Neural cell (in vitro differentiated cells): Measurements from ENCODE around the gene VEPH1. TPM values are rescaled to one million over a fixed set of nuclear protein-coding genes. Genes with fewer than 3 reads are reported as not detected.

Experiments
- H2AFZ ChIP-seq: fragments of 200-600, 300-800 bp; sonication (generic), shearing (Covaris generic); 2 replicates; pipeline ENCODE4 v1.6.0; 2014; ENCODE audit warnings: low read depth, mild to moderate bottlenecking, antibody characterized with exemption, low read length, moderate library complexity
- H3F3A ChIP-seq: fragments of 200-600 bp; shearing (Covaris generic); 2 replicates; pipeline ENCODE4 v1.6.1; 2016; ENCODE audit warnings: mild to moderate bottlenecking, moderate library complexity, mixed read lengths, antibody characterized with exemption, low read length; ENCODE audit not compliant: insufficient read depth, poor library complexity, severe bottlenecking
- H3K27ac ChIP-seq: fragments of 200-600, 300-800 bp; sonication (generic), shearing (Covaris generic); 2 replicates; pipeline ENCODE4 v1.5.1; 2014; ENCODE audit warnings: mild to moderate bottlenecking, low read length, moderate library complexity
- H3K27me3 ChIP-seq: fragments of 300-800, 200-600 bp; sonication (generic), shearing (Covaris generic); 2 replicates; pipeline ENCODE4 v1.6.0; 2014; ENCODE audit warnings: mild to moderate bottlenecking, low read depth, low read length, moderate library complexity; ENCODE audit not compliant: insufficient read depth
- H3K36me3 ChIP-seq: fragments of 300-800, 200-600 bp; sonication (generic), shearing (Covaris generic); 2 replicates; pipeline ENCODE4 v1.5.1; 2014; ENCODE audit warnings: mild to moderate bottlenecking, antibody characterized with exemption, low read length, moderate library complexity; ENCODE audit not compliant: insufficient read depth
- H3K4me2 ChIP-seq: fragments of 300-800, 200-600 bp; sonication (generic), shearing (Covaris generic); 2 replicates; pipeline ENCODE4 v1.6.0; 2014; ENCODE audit warnings: mild to moderate bottlenecking, low read length
- H3K4me3 ChIP-seq: fragments of 300-800, 200-600 bp; sonication (generic), shearing (Covaris generic); 2 replicates; pipeline ENCODE4 v1.5.1; 2014; ENCODE audit warnings: mild to moderate bottlenecking, low read length, moderate library complexity
- H3K79me2 ChIP-seq: fragments of 200-600 bp; shearing (Covaris generic); replicated peaks from 2 replicates; pipeline ENCODE4 v1.6.0; 2014; ENCODE audit warnings: mild to moderate bottlenecking, low read length, moderate library complexity; ENCODE audit not compliant: insufficient read depth
- H3K9ac ChIP-seq: fragments of 300-800, 200-600 bp; sonication (generic), shearing (Covaris generic); 2 replicates; pipeline ENCODE4 v1.6.1; 2016; ENCODE audit warnings: mild to moderate bottlenecking, low read length, mixed read lengths
- H3K9me2 ChIP-seq: fragments of 200-600 bp; shearing (Covaris generic); 2 replicates; pipeline ENCODE4 v1.6.1; 2016; ENCODE audit warnings: mild to moderate bottlenecking, low read length, mixed read lengths; ENCODE audit not compliant: insufficient read depth
- H3K9me3 ChIP-seq: fragments of 200-600, 300-800 bp; sonication (generic), shearing (Covaris generic); 2 replicates; pipeline ENCODE4 v1.6.1; 2016; ENCODE audit warnings: mild to moderate bottlenecking, mixed run types, low read length, moderate library complexity, mixed read lengths
- H4K20me1 ChIP-seq: fragments of 200-600 bp; shearing (Covaris generic); 2 replicates; pipeline ENCODE4 v1.6.1; 2016; ENCODE audit warnings: mild to moderate bottlenecking, mixed run types; ENCODE audit not compliant: insufficient read depth
- EP300 ChIP-seq: fragments of 450-650 bp; conservative IDR thresholded peaks from 2 replicates; pipeline ENCODE4 v1.6.1; 2014; ENCODE audit warnings: antibody characterized with exemption, mild to moderate bottlenecking, moderate library complexity; ENCODE audit not compliant: poor library complexity, severe bottlenecking
- EZH2 ChIP-seq: fragments of 200-600, 300-800 bp; shearing (Covaris generic), sonication (generic); IDR thresholded peaks from 2 replicates; pipeline ENCODE4 v1.6.1; 2014; ENCODE audit warnings: antibody characterized with exemption, low read length, borderline replicate concordance, mild to moderate bottlenecking; ENCODE audit not compliant: insufficient read depth, poor library complexity, severe bottlenecking
- MXI1 ChIP-seq: fragments of 450-650 bp; conservative IDR thresholded peaks from 2 replicates; pipeline ENCODE4 v1.6.1; 2014; ENCODE audit warnings: antibody characterized with exemption, mild to moderate bottlenecking; ENCODE audit not compliant: poor library complexity, severe bottlenecking
- POLR2AphosphoS5 ChIP-seq: IDR thresholded peaks from 2 replicates; pipeline ENCODE4 v1.6.1; 2012
- RAD21 ChIP-seq: fragments of 450-650 bp; conservative IDR thresholded peaks from 2 replicates; pipeline ENCODE4 v1.6.1; 2014; ENCODE audit warnings: antibody characterized with exemption, mild to moderate bottlenecking, moderate library complexity
- SMC3 ChIP-seq: fragments of 450-650 bp; conservative IDR thresholded peaks from 2 replicates; pipeline ENCODE4 v1.6.1; 2014; ENCODE audit warnings: antibody characterized with exemption, mild to moderate bottlenecking, moderate library complexity; ENCODE audit not compliant: poor library complexity
- TAF1 ChIP-seq: IDR thresholded peaks from 2 replicates; pipeline ENCODE4 v1.6.1; 2012; ENCODE audit warnings: low read depth
- polyA plus RNA-seq: library from polyadenylated mRNA; depleted of rRNA; stranded (reverse); fragments of >200 nt; gene quantifications from 2 replicates; pipeline ENCODE4 v1.2.3, GENCODE V29; 2014
- TF ChIP-seq, protein P1 (sequence below): IDR thresholded peaks from 2 replicates; pipeline ENCODE4 v1.6.1; 2012; ENCODE audit warnings: borderline replicate concordance
- TF ChIP-seq, protein P2 (sequence below): fragments of 450-650 bp; IDR thresholded peaks from 2 replicates; pipeline ENCODE4 v1.5.1; 2014; ENCODE audit warnings: antibody characterized with exemption, mild to moderate bottlenecking, moderate library complexity; ENCODE audit not compliant: poor library complexity, severe bottlenecking

Gene VEPH1
- polyA plus RNA-seq, 1 donor from 2014 or later = 0.89 TPM

DNA sequence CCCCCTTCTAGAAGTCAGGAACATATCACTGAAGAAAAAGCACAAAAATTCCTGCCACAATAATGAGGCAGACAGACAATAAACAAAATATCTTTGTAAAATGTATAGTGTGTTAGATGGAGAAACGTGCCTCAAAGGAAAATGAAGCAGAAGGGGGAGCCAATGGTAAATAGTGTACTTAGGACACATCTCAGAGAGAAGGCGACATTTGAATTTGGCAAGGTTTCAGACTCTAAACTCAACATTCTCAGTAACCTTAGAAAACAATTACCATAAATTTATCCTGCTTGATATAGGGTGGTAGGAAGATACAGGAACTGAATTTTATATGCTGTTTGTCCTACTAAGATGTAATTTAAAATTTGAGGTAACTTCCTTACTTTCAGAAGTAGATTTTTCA lies 119.2 kb downstream of the VEPH1 start:
- no peak overlapping the region for H3K4me2 ChIP-seq
- H3K79me2 ChIP-seq = no peaks in the 10 kb centered on the region
- H3K9ac ChIP-seq = no peak overlapping the region
- H4K20me1 ChIP-seq = no peaks in the 10 kb centered on the region
- no peaks in the 10 kb centered on the region for H3K9me2 ChIP-seq
- H3K36me3 ChIP-seq = no peaks in the 10 kb centered on the region
- H2AFZ ChIP-seq = no peak overlapping the region
- no peaks in the 10 kb centered on the region for H3K27me3 ChIP-seq
- H3F3A ChIP-seq = no peaks in the 10 kb centered on the region
- no peak overlapping the region for H3K4me3 ChIP-seq
- no peak overlapping the region for H3K27ac ChIP-seq
- no peaks in the 10 kb centered on the region for H3K9me3 ChIP-seq
- TF ChIP-seq EZH2 (no peak), TAF1 (no peak), EP300 (no peak), RAD21 (no peak), MXI1 (no peak), SMC3 (no peak), POLR2AphosphoS5 (no peak)
- TF ChIP-seq, protein P1, sequence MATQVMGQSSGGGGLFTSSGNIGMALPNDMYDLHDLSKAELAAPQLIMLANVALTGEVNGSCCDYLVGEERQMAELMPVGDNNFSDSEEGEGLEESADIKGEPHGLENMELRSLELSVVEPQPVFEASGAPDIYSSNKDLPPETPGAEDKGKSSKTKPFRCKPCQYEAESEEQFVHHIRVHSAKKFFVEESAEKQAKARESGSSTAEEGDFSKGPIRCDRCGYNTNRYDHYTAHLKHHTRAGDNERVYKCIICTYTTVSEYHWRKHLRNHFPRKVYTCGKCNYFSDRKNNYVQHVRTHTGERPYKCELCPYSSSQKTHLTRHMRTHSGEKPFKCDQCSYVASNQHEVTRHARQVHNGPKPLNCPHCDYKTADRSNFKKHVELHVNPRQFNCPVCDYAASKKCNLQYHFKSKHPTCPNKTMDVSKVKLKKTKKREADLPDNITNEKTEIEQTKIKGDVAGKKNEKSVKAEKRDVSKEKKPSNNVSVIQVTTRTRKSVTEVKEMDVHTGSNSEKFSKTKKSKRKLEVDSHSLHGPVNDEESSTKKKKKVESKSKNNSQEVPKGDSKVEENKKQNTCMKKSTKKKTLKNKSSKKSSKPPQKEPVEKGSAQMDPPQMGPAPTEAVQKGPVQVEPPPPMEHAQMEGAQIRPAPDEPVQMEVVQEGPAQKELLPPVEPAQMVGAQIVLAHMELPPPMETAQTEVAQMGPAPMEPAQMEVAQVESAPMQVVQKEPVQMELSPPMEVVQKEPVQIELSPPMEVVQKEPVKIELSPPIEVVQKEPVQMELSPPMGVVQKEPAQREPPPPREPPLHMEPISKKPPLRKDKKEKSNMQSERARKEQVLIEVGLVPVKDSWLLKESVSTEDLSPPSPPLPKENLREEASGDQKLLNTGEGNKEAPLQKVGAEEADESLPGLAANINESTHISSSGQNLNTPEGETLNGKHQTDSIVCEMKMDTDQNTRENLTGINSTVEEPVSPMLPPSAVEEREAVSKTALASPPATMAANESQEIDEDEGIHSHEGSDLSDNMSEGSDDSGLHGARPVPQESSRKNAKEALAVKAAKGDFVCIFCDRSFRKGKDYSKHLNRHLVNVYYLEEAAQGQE = no peak
- TF ChIP-seq, protein P2, sequence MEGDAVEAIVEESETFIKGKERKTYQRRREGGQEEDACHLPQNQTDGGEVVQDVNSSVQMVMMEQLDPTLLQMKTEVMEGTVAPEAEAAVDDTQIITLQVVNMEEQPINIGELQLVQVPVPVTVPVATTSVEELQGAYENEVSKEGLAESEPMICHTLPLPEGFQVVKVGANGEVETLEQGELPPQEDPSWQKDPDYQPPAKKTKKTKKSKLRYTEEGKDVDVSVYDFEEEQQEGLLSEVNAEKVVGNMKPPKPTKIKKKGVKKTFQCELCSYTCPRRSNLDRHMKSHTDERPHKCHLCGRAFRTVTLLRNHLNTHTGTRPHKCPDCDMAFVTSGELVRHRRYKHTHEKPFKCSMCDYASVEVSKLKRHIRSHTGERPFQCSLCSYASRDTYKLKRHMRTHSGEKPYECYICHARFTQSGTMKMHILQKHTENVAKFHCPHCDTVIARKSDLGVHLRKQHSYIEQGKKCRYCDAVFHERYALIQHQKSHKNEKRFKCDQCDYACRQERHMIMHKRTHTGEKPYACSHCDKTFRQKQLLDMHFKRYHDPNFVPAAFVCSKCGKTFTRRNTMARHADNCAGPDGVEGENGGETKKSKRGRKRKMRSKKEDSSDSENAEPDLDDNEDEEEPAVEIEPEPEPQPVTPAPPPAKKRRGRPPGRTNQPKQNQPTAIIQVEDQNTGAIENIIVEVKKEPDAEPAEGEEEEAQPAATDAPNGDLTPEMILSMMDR = no peak

DNA sequence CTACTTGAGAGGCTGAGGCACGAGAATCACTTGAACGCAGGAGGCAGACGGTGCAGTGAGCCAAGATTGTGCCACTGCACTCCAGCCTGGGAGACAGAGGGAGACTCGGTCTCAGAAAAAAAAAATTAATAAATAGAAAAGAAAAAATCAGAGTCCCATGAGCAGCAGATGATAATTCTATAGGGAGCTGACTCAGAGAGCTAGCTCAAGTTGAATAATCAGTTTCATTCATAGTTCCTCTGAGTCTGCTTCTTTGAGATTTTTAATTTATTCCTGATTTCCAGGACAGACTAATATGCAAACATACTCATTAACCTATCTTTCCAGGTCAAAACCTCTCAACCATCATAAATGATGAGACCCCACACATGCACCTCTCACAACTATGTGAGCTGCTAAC lies 121.6 kb downstream of the VEPH1 start:
- no peaks in the 10 kb centered on the region for H3K9me3 ChIP-seq
- H3F3A ChIP-seq = no peaks in the 10 kb centered on the region
- no peaks in the 10 kb centered on the region for H3K36me3 ChIP-seq
- no peaks in the 10 kb centered on the region for H3K27me3 ChIP-seq
- H3K4me2 ChIP-seq = no peak overlapping the region
- no peak overlapping the region for H3K4me3 ChIP-seq
- no peaks in the 10 kb centered on the region for H3K9me2 ChIP-seq
- no peaks in the 10 kb centered on the region for H4K20me1 ChIP-seq
- no peak overlapping the region for H3K27ac ChIP-seq
- no peak overlapping the region for H2AFZ ChIP-seq
- no peak overlapping the region for H3K9ac ChIP-seq
- TF ChIP-seq RAD21 (no peak), TAF1 (no peak), SMC3 (no peak), MXI1 (no peak), POLR2AphosphoS5 (no peak), EZH2 (no peak), EP300 (no peak)
- TF ChIP-seq, protein P2 = no peak
- TF ChIP-seq, protein P1 = no peak
- no peaks in the 10 kb centered on the region for H3K79me2 ChIP-seq
